ENCODE results near the gene ZC3H10. TPM values are rescaled to one million over a fixed set of nuclear protein-coding genes. Genes with fewer than 3 reads are reported as not detected.

Gene ZC3H10
- total and polyA plus RNA-seq, 2 of the 4 experiments (the other 2 are of a cell fraction), result 1.5 to 3.6 TPM

GRCh38 chr12:56153678-56154065 lies 35.6 kb downstream of the ZC3H10 start:
- Histone ChIP-seq H3K14ac (replicated peaks; ENCODE audit: low read depth, low read length) (0 out of 2 replicates have a peak overlapping the region, but pooled peaks have one; percentile 98), H3K4ac (ENCODE audit: low read depth, low read length) (peak overlapping the region; percentile 93; the same call in 1 of the 2 replicates), H3K36me3 (ENCODE audit: control insufficient read depth, insufficient read depth, low read length) (peaks cover 7% of the 10 kb centered on the region), H2BK15ac (ENCODE audit: low read depth, low read length) (no peak overlapping the region), H4K5ac (ENCODE audit: low read depth, low read length) (no peak overlapping the region), H2AFZ (replicated peaks; ENCODE audit: low read length, poor library complexity) (no peak overlapping the region), H3K56ac (ENCODE audit: extremely low read depth, insufficient read depth, low read length) (no peak overlapping the region), H3K23ac (ENCODE audit: low read depth, low read length) (peak overlapping the region; percentile 92), H3K9me3 (ENCODE audit: control insufficient read depth, insufficient read depth, low read length) (no peaks in the 10 kb centered on the region), H3K4me1 (ENCODE audit: control insufficient read depth, insufficient read depth, low read length) (peaks cover 13% of the 10 kb centered on the region), H3K27me3 (ENCODE audit: control insufficient read depth, insufficient read depth, low read length) (no peaks in the 10 kb centered on the region), H4K20me1 (ENCODE audit: insufficient read depth, low read length) (peaks cover 4% of the 10 kb centered on the region; the same call in 1 of the 2 replicates), H3K4me3 (ENCODE audit: insufficient read depth, low read depth, low read length) (no peak overlapping the region), H3K18ac (ENCODE audit: low read depth, low read length) (no peak overlapping the region), H3K27ac (ENCODE audit: insufficient read depth, low read length) (no peak overlapping the region), H2BK20ac (ENCODE audit: low read depth, low read length) (0 out of 2 replicates have a peak overlapping the region, but pooled peaks have one; percentile 30), H2AK5ac (ENCODE audit: low read depth, low read length) (peak overlapping the region; percentile 87), H3K9me1 (ENCODE audit: insufficient read depth, low read length) (peaks cover 14% of the 10 kb centered on the region), H3K4me2 (ENCODE audit: low read depth, low read length) (no peak overlapping the region; the same call in 1 of the 2 replicates), H2AK9ac (replicated peaks; ENCODE audit: low read depth, low read length, poor library complexity) (peak overlapping the region; percentile 100), H3K79me1 (ENCODE audit: low read depth in 1 of 2, low read length in 2 of 2) (peaks cover 22 to 55% of the 10 kb centered on the region in 2 experiments), H3K9ac (ENCODE audit: low read depth, low read length) (peak overlapping the region; percentile 92), H4K91ac (ENCODE audit: insufficient read depth, low read depth, low read length) (peak overlapping the region; percentile 7; the same call in 1 of the 2 replicates), H2BK5ac (ENCODE audit: low read depth, low read length, poor library complexity, severe bottlenecking) (no peak overlapping the region), H2BK120ac (ENCODE audit: low read depth, low read length) (0 out of 2 replicates have a peak overlapping the region, but pooled peaks have one; percentile 33), H4K8ac (ENCODE audit: low read depth in 2 of 2, low read length in 2 of 2) (no peak overlapping the region)
- ATAC-seq (ENCODE audit: low read depth) (no peak), DNase-seq (no peak)
- WGBS, 2 experiments (ENCODE audit: extremely low coverage in 2 of 2, insufficient read length in 1 of 2), result 100% methylated on average over 1 of the region's 5 CpGs; no CpG with 5 or more reads in 1 of the 2 experiments
- in situ Hi-C loops (cut with MboI; ENCODE audit: low sequenced_read_pairs) (no loop called here), intact Hi-C loops (cut with micrococcal nuclease) (no loop called here), dilution Hi-C loops (cut with HindIII; ENCODE audit: low sequenced_read_pairs, unreplicated experiment) (no loop called here)
- TF ChIP-seq MXI1 (IDR thresholded peaks at IDR 0.05; ENCODE audit: borderline replicate concordance, low read depth, low read length) (no peak), NFE2L2 (IDR thresholded peaks at IDR 0.05; ENCODE audit: low read depth, low read length) (no peak), CEBPB (IDR thresholded peaks at IDR 0.05; ENCODE audit: low read depth, low read length) (no peak), SMC3 (IDR thresholded peaks at IDR 0.05; ENCODE audit: low read depth, low read length) (no peak)
- ChIA-PET CTCF (interaction anchor here (1.0 kb wide), 1 partner anchor 36 kb away, joined by 3 read pairs; the partner anchor contains the start of gene SMARCC2), POLR2A (ENCODE audit: unreplicated experiment) (no interaction called here)
- no TSS peak for BruUV-seq (replicated peaks)

All from IMR-90 (cell line).